ENCODE data around the gene ATP1A1. TPM values are rescaled to one million over a fixed set of nuclear protein-coding genes. Genes with fewer than 3 reads are reported as not detected.

The ATP1A1 gene
- total RNA-seq, 1 donor from 2014 or later: 261 TPM

- DNase-seq (ENCODE audit: low read depth): no peak
- TF ChIP-seq CTCF (conservative IDR thresholded peaks at IDR 0.05; ENCODE audit: low read depth, low read length): no peak
- H3K4me3 ChIP-seq (ENCODE audit: low read depth, low read length): no peak overlapping the region
Measured at GRCh38 chr1:116403496-116404136, 30.6 kb downstream of the ATP1A1 start.

GRCh38 chr1:116404699-116405098 is 31.7 kb downstream of the ATP1A1 start:
- no peak overlapping the region for H3K4me3 ChIP-seq (ENCODE audit: low read depth, low read length)
- no peak for DNase-seq (ENCODE audit: low read depth)
- TF ChIP-seq CTCF (conservative IDR thresholded peaks at IDR 0.05; ENCODE audit: low read depth, low read length): no peak

- DNase-seq (ENCODE audit: low read depth): no peak
- no peak for TF ChIP-seq CTCF (conservative IDR thresholded peaks at IDR 0.05; ENCODE audit: low read depth, low read length)
Measured at GRCh38 chr1:116405241-116406135, 32.4 kb downstream of the ATP1A1 start.

GRCh38 chr1:116407033-116407432 is 34.0 kb downstream of the ATP1A1 start:
- DNase-seq (ENCODE audit: low read depth): no peak
- H3K4me3 ChIP-seq (ENCODE audit: low read depth, low read length): no peak overlapping the region
- no peak for TF ChIP-seq CTCF (conservative IDR thresholded peaks at IDR 0.05; ENCODE audit: low read depth, low read length)

More at GRCh38 chr1:116405241-116406135, 32.4 kb downstream of the ATP1A1 start:
- no peak overlapping the region for H3K4me3 ChIP-seq (ENCODE audit: low read depth, low read length)

- no peak for DNase-seq (ENCODE audit: low read depth)
- H3K4me3 ChIP-seq (ENCODE audit: low read depth, low read length): no peak overlapping the region
- TF ChIP-seq CTCF (conservative IDR thresholded peaks at IDR 0.05; ENCODE audit: low read depth, low read length): no peak
Measured at GRCh38 chr1:116408193-116408592, 35.1 kb downstream of the ATP1A1 start.

- no peak for DNase-seq (ENCODE audit: low read depth)
- no peak for TF ChIP-seq CTCF (conservative IDR thresholded peaks at IDR 0.05; ENCODE audit: low read depth, low read length)
- no peak overlapping the region for H3K4me3 ChIP-seq (ENCODE audit: low read depth, low read length)
Measured at GRCh38 chr1:116408803-116409720, 36.0 kb downstream of the ATP1A1 start.

Measured in epithelial cell of proximal tubule (primary cell).